Right lung (tissue), 10 donors: Measurements from ENCODE around the gene CIAO2B. TPM values are rescaled to one million over a fixed set of nuclear protein-coding genes. Genes with fewer than 3 reads are reported as not detected.
"Not testable (repeated sequence)": the region's sequence is repeated elsewhere in the genome, so short reads cannot be mapped to it uniquely, and the experiment has no call there.

Source experiments
- DNase-seq, 2 donors: peaks; one replicate each; pipeline ENCODE4 v3.0.0-alpha.2; 2013
- long read RNA-seq, 8 donors: transcript quantifications; one replicate each; lab custom pipeline, GENCODE V29; 2026
- polyA plus RNA-seq, 5 donors: library from polyadenylated mRNA; unstranded; fragments of 120-200 nt; gene quantifications; one replicate each; pipeline versions ENCODE4 v1.2.1 to v1.2.3, GENCODE V29; 2013; ENCODE audit warnings: inconsistent platforms in 1 of 5, low replicate concordance in 1 of 5; ENCODE audit not compliant: insufficient read length in 5 of 5, insufficient read depth in 1 of 5

The CIAO2B gene
- polyA plus RNA-seq = 10 to 100 TPM; 65.0 to 98.6 (median 80.7) TPM
- long read RNA-seq, donor 1, transcript CIAO2B-201 (5 exons, 676 nt) = major isoform, 88 of 98 reads
- long read RNA-seq, donor 1, transcript CIAO2B-203 (4 exons, 718 nt) = minor isoform, 5 of 98 reads
- long read RNA-seq, donor 1, partial matches to known transcripts = 5 of 98 reads
- long read RNA-seq, donor 1, other reads (novel, unspliced or antisense) = 0 of 98 reads
- long read RNA-seq, donor 2, transcript CIAO2B-201 (5 exons, 676 nt) = major isoform, 60 of 69 reads
- long read RNA-seq, donor 2, partial matches to known transcripts = 5 of 69 reads
- long read RNA-seq, donor 2, other reads (novel, unspliced or antisense) = 0 of 69 reads
- long read RNA-seq, donor 3, transcript CIAO2B-203 (4 exons, 718 nt) = minor isoform, 7 of 56 reads
- long read RNA-seq, donor 3, transcript CIAO2B-201 (5 exons, 676 nt) = major isoform, 49 of 56 reads
- long read RNA-seq, donor 3, partial matches to known transcripts = 0 of 56 reads
- long read RNA-seq, donor 3, other reads (novel, unspliced or antisense) = 0 of 56 reads
- long read RNA-seq, donor 4, transcript CIAO2B-201 (5 exons, 676 nt) = major isoform, 39 of 41 reads
- long read RNA-seq, donor 4, partial matches to known transcripts = 0 of 41 reads
- long read RNA-seq, donor 4, other reads (novel, unspliced or antisense) = 0 of 41 reads
- long read RNA-seq, donor 5, transcript CIAO2B-201 (5 exons, 676 nt) = major isoform, 93 of 104 reads
- long read RNA-seq, donor 5, transcript CIAO2B-203 (4 exons, 718 nt) = minor isoform, 5 of 104 reads
- long read RNA-seq, donor 5, partial matches to known transcripts = 5 of 104 reads
- long read RNA-seq, donor 5, other reads (novel, unspliced or antisense) = 0 of 104 reads
- long read RNA-seq, donor 6, transcript CIAO2B-201 (5 exons, 676 nt) = major isoform, 94 of 121 reads
- long read RNA-seq, donor 6, partial matches to known transcripts = 24 of 121 reads
- long read RNA-seq, donor 6, other reads (novel, unspliced or antisense) = 0 of 121 reads
- long read RNA-seq, donor 7, transcript CIAO2B-201 (5 exons, 676 nt) = major isoform, 39 of 42 reads
- long read RNA-seq, donor 7, partial matches to known transcripts = 0 of 42 reads
- long read RNA-seq, donor 7, other reads (novel, unspliced or antisense) = 0 of 42 reads
- long read RNA-seq, donor 8, transcript CIAO2B-201 (5 exons, 676 nt) = major isoform, 36 of 37 reads
- long read RNA-seq, donor 8, partial matches to known transcripts = 0 of 37 reads
- long read RNA-seq, donor 8, other reads (novel, unspliced or antisense) = 0 of 37 reads

DNA sequence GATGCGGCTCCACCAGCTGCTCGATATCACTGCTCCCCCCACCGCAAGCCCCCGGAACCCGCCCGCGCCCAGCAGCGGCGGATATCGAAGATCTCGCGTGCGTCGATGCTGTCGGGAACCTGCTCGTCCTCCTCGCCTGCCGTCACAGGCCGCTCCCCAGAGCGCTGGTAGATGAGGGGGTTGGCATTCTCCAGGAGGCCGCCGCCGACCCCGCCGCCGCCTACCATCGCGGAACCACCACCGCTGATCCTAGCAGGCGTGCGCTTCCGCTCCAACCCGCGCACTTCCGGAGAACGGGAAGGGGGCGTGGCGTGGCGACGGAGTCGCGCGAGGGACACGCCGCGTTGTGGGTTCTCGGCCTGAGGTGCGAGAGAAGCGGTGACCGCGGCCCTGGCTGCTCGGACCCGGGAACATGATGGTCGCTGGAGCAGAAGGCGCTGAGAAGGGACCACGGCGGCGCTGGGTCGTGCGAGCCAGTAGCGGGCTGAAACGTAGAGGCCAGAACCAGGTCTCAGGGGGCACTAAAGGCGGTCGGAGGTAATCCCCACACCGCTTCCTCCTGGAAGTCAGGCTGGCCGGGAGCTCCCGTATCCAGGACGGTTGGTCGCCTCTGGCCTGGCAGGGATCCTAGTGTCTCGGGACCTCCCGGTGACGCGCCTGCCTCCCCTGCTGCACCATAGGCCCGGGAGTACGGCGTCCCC, at the start of gene CIAO2B:
Gene CIAO2B (minus strand): TSS at position 265 of the 701 bp plus-strand sequence. CDS start 38 bp downstream, at position 227.
- DNase-seq = peak; percentile 92

DNA sequence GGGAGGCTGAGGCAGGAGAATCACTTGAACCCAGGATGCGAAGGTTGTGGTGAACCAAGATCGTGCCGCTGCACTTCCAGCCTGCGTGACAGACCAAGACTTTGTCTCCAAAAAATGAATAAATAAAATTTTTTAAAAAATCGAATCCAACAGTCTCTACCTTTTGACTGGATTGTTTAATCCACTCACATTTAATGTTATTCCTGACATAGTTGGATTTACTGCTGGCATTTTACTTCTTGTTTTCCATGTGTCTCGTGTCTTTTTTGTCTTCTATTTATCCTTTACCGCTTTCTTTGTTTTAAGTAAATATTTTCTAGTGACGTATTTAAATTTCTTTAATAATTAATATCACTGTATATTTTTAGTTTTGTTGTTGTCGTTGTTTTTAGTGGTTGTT, 48.8 kb upstream of the CIAO2B start:
- DNase-seq = no peak

DNA sequence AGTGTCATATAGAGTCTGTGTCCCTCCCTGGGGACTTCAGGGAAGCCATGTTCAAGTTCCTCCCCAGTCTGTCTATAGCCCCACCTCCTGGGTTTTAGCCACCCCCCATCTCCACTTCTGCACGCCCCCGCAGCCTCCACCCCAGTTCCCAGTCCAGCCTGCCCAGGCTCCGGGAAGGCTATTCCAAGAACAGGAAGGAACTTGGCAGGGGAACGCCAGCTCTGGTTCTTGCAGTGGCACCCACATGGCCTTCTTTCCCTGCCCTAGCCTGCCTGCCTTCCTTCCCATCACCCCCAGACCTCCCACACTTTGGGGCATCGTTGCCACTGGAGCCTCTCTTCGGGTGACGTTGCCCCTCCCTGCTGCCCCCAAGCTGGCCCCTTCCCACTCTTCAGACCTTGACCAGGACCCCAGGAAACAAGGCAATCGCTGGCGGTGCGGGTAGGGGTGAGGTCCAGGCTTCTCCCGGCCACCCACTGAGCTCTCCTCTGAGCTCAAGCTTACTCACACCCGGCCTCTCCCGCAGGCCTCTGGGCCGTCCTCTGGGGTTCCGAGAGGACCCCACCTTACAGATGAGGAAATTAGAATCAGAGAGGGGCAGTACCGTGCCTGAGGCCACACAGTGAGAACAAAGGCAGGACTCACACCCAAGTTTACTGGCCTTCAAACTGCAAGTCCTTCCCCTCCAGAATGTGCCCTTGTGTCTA, 45.0 kb upstream of the CIAO2B start:
- DNase-seq = no peak

DNA sequence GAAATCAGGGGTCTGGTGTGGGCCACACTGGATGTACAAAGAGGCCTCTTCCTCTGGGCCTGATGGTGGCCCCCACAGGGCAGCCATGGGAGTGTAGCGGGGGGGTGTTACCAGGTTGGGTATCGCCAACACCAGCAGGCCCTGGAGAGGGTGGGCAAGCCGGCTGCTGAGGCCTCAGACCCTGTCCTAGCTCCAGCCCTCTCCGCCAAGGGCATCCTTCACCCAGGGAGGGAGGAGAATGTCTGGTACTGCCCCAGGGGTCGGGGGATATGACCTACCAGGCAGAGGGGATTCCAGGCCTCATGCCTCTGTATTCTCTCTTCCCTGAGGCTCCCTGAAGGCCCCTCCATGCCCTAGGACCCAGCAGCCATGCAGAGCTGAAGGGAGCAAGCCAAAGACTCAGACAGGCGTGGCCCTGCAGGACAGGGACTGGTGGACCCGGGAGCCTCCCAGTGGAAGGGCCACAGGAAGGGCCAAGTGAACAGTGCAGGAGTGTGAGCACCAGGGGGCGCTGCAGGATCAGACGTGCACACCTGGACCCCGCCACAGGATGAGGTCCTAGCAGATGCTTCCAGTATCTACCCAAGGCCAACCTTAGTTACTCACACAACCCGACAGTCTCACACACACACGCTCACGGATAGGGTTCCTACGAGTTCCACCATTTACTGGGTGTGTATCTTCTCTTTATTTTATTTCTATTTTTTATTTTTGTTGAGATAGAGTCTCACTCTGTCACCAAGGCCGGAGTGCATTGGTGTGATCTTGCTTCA, 43.3 kb upstream of the CIAO2B start:
- peak; percentile 53 to 75 for DNase-seq

DNA sequence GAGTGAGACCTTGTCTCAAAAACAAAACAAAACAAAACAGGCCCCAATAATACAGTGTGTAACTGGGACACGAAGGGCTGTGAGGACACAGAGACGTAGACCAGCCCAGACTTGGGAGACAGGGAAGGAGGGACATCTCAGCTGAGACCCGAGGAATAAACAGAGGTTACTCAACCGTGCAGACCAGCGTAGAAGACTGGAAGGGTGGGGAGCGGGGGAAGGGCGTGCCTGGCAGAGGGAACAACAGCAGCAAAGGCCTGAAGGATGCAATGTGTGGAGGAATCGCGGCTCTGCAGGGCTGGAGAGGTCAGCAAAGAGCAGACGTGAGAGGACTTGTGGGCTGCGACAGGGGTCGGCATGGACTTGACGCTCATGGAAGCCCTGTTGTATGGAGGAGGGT, 42.5 kb upstream of the CIAO2B start:
- DNase-seq = no peak

DNA sequence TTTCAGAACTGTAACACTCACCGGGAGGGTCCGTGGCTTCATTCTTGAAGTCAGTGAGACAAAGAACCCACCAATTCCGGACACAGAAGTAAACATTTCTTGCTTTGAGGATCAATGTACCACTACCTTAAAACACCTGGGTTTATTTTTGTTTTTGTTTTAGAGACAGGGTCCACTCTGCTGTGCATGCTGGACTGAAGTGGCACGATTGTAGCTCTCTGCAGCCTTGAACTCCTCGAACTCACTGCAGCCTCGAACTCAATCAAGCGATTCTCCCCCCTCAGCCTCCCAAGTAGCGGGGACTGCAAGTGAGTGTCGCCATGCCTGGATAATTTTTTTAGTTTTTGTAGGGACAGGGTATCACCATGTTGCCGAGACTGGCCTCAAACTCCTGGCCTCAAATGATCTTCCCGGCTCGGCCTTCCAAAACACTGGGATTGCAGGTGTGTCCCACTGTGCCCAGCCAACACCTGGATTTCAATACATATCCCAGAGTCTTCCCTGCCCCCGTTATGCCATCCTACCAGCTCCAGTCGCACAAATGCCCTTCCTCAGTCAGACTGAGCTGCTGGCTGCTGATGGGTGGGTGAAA, 41.2 kb upstream of the CIAO2B start:
- DNase-seq = no peak

DNA sequence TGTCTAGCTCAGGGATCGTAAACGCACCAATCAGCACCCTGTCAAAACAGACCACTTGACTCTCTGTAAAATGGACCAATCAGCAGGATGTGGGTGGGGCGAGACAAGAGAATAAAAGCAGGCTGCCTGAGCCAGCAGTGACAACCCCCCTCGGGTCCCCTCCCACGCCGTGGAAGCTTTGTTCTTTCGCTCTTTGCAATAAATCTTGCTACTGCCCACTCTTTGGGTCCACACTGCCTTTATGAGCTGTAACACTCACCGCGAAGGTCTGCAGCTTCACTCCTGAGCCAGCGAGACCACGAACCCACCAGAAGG, 40.7 kb upstream of the CIAO2B start:
- DNase-seq = not testable (repeated sequence)

DNA sequence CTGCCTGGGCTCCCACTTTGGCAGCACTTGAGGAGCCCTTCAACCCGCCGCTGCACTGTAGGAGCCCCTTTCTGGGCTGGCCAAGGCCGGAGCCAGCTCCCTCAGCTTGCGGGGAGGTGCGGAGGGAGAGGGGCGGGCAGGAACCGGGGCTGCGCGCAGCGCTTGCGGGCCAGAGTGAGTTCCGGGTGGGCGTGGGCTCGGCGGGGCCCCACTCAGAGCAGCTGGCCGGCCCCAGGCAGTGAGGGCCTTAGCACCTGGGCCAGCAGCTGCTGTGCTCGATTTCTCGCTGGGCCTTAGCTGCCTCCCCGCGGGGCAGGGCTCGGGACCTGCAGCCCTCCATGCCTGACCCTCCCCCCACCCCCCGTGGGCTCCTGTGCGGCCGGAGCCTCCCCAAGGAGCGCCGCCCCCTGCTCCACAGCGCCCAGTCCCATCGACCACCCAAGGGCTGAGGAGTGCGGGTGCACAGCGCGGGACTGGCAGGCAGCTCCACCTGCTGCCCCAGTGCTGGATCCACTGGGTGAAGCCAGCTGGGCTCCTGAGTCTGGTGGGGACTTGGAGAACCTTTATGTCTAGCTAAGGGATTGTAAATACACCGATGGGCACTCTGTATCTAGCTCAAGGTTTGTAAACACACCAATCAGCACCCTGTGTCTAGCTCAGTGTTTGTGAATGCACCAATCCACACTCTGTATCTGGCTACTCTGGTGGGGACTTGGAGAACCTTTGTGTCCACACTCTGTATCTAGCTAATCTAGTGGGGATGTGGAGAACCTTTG, 40.1 kb upstream of the CIAO2B start:
- not testable (repeated sequence) for DNase-seq

DNA sequence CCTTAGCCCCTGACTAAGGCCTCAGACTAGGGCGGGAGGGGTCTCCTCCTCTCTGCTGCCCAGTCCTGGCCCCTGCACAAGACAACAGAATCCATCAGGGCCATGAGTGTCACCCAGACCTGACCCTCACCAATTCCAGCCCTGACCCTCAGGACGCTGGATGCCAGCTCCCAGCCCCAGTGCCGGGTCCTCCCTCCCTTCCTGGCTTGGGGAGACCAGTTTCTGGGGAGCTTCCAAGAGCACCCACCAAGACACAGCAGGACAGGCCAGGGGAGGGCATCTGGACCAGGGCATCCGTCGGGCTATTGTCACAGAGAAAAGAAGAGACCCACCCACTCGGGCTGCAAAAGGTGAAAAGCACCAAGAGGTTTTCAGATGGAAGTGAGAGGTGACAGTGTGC, 39.5 kb upstream of the CIAO2B start:
- DNase-seq = no peak

DNA sequence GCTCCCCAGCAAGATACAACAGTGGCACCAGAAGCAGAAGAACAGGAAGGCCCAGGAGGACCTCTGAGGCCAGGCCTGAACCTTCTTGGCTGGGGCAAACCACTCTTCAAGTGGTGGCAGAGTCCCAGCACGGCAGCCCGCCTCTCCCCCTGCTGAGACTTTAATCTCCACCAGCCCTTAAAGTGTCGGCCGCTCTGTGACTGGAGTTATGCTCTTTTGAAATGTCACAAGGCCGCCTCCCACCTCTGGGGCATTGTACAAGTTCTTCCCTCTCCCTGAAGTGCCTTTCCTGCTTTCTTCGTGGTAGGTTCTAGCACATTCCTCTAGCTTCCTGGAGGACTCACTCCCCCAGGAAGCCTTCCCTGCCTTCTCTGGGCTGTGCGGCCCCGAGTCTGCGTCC, 38.8 kb upstream of the CIAO2B start:
- DNase-seq = no peak

DNA sequence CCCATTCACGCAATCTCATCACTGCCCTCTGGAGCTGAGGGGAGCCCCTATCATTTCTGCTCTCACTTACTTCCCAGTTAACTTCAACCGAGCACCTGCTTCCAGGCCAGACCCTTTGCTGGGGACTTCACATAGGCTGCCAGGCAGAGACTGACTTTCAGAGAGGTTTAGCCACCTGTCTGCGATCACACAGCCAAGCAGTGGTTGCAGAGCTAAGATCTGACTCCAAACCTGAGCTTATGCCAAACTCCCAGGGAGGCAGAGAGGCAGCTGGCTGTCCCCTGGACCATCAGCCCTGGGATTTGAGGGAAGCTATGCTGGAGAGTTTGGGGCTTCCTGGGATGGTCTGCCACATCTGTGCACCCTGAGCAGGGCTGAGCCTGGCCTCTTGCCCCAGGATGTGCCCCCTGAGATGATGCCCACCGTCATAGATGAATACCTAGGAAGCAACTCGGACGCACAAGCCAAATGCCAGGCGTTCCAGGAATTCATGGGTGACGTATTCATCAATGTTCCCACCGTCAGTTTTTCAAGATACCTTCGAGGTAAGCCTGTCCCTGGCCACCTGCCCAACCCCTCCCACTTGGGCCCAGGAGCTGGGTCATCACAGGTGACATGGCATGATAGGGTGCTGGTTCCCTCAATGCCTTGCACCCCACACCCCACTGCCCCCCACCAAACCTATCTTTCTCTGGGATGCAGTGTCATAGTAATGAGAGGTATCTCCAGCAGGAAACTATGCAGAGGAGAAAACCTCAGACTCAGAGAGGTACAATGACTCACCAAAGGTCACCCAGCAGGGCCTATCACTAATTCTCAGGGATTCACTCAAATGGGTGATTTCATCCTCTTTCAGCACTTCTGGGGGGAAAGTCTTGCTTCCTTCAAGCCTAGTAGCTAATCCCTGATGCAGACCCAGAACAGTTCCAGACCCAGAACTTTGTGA, 36.8 kb upstream of the CIAO2B start:
- DNase-seq = no peak

DNA sequence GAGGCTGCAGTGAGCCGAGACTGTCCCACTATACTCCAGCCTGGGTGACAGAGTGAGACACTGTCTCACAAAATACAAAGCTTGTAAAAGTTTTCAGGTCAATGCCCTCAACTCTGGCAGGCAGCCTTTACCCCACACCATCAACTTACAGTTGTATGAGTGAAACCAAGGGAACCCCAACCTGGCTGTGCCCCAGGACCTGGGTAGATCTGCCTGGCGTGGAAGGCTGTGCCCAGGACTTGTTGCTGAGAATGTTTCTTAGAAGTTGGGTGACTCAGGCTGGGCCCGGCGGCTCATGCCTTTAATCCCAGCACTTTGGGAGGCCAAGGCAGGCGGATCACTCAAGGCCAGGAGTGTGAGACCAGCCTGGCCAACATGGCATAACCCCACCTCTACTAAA, 34.6 kb upstream of the CIAO2B start:
- DNase-seq = no peak

DNA sequence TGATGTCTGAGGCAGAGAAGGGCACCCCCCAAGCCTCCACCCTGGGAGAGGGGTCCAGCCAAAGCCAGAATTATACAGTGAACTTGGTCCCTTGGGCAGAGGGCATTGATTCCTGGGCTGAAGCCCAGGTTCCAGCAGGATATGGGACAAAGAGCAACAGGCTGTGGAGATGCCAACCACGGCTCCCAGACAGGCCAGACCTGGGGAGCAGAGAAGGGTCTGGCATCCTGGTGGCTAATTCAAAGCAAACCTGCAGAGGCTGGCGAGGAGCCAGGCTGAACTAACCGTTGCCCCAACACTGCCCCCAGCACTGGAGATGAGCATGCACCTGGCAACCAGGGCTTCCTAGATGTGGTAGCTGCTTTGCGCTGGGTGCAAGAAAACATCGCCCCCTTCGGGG, 29.8 kb upstream of the CIAO2B start:
- DNase-seq = no peak

DNA sequence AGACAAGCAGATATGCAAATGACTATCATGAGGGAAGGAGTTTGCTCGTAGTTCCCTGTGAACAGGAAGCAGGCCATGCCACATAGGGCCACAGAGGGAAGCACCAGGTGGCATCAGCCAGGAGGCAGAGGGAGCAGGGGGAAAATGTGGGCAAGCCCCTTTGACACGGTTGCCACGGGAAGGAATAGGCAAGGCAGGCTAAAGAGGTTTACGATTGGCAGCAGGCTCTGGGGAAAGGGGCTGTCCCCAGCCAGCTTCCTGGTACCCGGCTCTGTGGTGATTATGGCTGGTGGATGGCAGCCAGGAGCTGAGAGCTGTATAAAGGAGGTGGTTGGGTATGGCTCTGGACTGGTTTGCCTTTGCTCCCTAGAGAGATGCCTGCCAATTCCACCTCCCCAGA, 27.7 kb upstream of the CIAO2B start:
- DNase-seq = no peak

DNA sequence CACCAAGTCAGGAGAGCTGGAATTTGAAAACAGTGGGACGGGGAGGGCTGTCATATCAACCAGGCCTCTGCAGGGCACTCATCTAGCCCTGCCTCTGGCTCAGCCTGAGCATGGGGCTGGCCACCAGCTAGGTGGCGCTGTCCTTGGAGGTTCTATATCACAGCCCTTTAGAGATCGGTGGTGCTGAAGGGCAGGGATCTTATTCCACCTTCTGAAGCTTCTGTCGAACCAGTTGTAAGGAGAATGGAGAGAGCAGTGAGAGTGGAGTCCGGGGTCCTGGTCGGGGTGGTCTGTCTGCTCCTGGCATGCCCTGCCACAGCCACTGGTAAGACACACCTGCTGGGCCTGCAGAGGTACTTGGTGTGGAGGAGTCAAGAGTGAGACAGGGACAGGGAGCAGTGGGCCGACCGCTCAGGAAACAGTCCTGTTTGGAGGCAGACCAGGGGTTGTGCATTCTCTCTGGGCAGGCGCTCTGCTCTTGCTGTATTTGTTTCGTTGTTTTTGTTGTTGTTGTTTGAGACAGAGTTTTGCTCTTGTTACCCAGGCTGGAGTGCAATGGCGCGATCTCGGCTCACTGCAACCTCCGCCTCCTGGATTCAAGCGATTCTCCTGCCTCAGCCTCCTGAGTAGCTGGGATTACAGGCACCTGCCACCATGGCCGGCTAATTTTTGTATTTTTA, 27.0 kb upstream of the CIAO2B start, which contains the start of gene CES3:
Gene CES3 (plus strand): TSS at position 202 of the 680 bp plus-strand sequence. CDS start 42 bp downstream, at position 244.
- DNase-seq = peak in 1 of 2 donors; percentile 24

DNA sequence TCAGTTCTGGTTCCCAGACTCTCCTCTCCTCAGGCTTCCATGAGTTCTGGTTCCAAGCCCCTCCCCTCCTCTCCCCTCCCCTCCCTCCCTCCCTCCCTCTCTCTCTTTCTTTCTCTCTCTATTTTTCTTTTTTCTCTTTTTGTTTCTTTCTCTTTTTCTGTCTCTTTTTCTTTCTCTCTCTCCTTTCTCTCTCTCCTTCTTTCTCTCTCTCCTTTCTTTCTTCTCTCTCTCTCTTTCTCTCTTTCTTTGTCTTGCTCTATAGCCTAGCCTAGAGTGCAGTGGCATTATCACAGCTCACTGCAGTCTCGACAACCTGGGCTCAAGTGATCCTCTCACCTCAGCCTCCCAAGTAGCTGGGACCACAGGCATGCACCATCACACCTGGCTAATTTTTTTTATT, 26.1 kb upstream of the CIAO2B start:
- no peak for DNase-seq

DNA sequence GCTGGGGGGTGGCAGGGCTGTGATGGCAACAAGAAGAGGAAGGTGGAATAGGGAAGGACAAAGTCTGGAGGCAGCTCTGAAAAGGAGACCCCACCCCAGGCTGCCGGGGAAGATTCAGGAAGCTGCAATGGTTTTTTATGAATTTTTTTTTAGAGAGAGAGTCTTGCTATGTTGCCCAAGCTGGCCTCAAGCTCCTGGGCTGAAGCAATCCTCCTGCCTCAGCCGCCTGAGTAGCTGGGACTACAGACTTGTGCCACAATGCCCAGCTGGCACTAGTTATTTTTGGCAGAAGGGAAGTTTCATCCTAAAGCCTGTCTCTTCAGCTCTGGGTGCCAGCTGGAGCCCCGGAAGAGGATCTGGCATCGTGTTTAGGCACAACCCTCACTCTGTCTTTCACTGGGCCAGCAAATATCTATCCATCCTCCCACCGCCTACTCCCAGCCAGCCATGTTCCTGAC, 25.5 kb upstream of the CIAO2B start:
- no peak for DNase-seq
